ENCODE results near the gene USO1.

DNA sequence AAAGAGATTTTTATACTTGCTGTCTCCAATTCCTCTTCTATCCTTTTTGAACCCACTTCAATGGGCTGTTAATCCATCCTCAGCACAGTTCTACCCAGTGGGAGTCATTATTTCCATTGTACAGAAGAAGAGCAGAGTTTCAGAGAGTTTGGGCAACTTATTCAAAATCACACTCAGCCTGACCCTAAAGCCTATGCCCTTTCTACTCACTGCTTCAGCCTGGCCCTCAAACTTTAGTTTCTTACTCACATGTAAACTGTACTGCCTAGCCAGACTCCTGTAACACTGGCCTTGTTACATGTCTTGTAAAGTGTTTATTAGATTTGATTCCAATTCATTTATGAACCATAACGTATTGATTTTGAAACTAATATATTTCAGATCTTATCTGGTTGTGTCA is 25.1 kb upstream of the USO1 start:
- TF ChIP-seq TAF1 (IDR thresholded peaks at IDR 0.05; ENCODE audit: low read depth, low read length) = no peak
- no peak for TF ChIP-seq POLR2A (IDR thresholded peaks at IDR 0.05; ENCODE audit: low read depth, low read length)
- TF ChIP-seq POLR2AphosphoS5 (IDR thresholded peaks at IDR 0.05; ENCODE audit: low read depth, low read length) = no peak
- no peak for TF ChIP-seq POU2F2 (IDR thresholded peaks at IDR 0.05; ENCODE audit: low read depth, low read length)
- no peak for TF ChIP-seq SPI1 (IDR thresholded peaks at IDR 0.05; ENCODE audit: low read depth, low read length)
- TF ChIP-seq PAX5 (IDR thresholded peaks at IDR 0.05; ENCODE audit: insufficient read depth, low read length, severe bottlenecking) = no peak
